GM20431 (cell line): Measurements from ENCODE around the gene GPR156.
"Not testable (repeated sequence)": the region's sequence is repeated elsewhere in the genome, so short reads cannot be mapped to it uniquely, and the experiment has no call there.

Experiments used
- in situ Hi-C: fragments of 300-500 bp; cut with MseI, MboI; formaldehyde crosslinking; loops from one replicate; pipeline ENCODE4 v1.15.0; 2020; ENCODE audit warnings: low sequenced_read_pairs; ENCODE audit not compliant: unreplicated experiment

GPR156 gene

GRCh38 chr3:120276767-120277166 is 8.3 kb downstream of the GPR156 start:
- in situ Hi-C loops = no loop called here

- in situ Hi-C loops = no loop called here
Observed at GRCh38 chr3:120275618-120276017, 9.4 kb downstream of the GPR156 start.

GRCh38 chr3:120274739-120275167 is 10.3 kb downstream of the GPR156 start:
- in situ Hi-C loops = no loop called here

GRCh38 chr3:120272286-120272685 is 12.7 kb downstream of the GPR156 start:
- in situ Hi-C loops = no loop called here

- in situ Hi-C loops = no loop called here
Observed at GRCh38 chr3:120265989-120266388, 19.0 kb downstream of the GPR156 start.

GRCh38 chr3:120264963-120265362 is 20.1 kb downstream of the GPR156 start:
- in situ Hi-C loops = no loop called here

- in situ Hi-C loops = no loop called here
Observed at GRCh38 chr3:120263792-120264191, 21.2 kb downstream of the GPR156 start.

- in situ Hi-C loops = no loop called here
Observed at GRCh38 chr3:120258009-120258408, 27.0 kb downstream of the GPR156 start.

GRCh38 chr3:120245386-120245785 is 39.6 kb downstream of the GPR156 start:
- in situ Hi-C loops = loop anchor here (10.0 kb wide), 3 partner anchors 169 to 549 kb away; no protein-coding TSS in a partner anchor

GRCh38 chr3:120244834-120245225 is 40.2 kb downstream of the GPR156 start:
- in situ Hi-C loops = loop anchor here (10.0 kb wide), 3 partner anchors 170 to 550 kb away; no protein-coding TSS in a partner anchor

GRCh38 chr3:120239644-120240043 is 45.4 kb downstream of the GPR156 start:
- in situ Hi-C loops = loop anchor here (10.0 kb wide), 3 partner anchors 175 to 555 kb away; no protein-coding TSS in a partner anchor

- in situ Hi-C loops = no loop called here
Observed at GRCh38 chr3:120227710-120228347, 57.2 kb downstream of the GPR156 start.

GRCh38 chr3:120224237-120224636 is 60.8 kb downstream of the GPR156 start:
- in situ Hi-C loops = no loop called here

GRCh38 chr3:120218981-120219380 is 66.0 kb downstream of the GPR156 start:
- in situ Hi-C loops = no loop called here

- in situ Hi-C loops = not testable (repeated sequence)
Observed at GRCh38 chr3:120216633-120217032, 68.4 kb downstream of the GPR156 start.

- in situ Hi-C loops = no loop called here
Observed at GRCh38 chr3:120214176-120214575, 70.8 kb downstream of the GPR156 start.

GRCh38 chr3:120212505-120212904 is 72.5 kb downstream of the GPR156 start:
- in situ Hi-C loops = no loop called here

GRCh38 chr3:120209425-120209824 is 75.6 kb downstream of the GPR156 start:
- in situ Hi-C loops = no loop called here

- in situ Hi-C loops = no loop called here
Observed at GRCh38 chr3:120204338-120204737, 80.7 kb downstream of the GPR156 start.

- in situ Hi-C loops = no loop called here
Observed at GRCh38 chr3:120203621-120204020, 81.4 kb downstream of the GPR156 start.

- in situ Hi-C loops = no loop called here
Observed at GRCh38 chr3:120203016-120203415, 82.0 kb downstream of the GPR156 start.

- in situ Hi-C loops = no loop called here
Observed at GRCh38 chr3:120202363-120202762, 82.7 kb downstream of the GPR156 start.
